NCI-H1048 (cell line): ENCODE measurements around the gene PRKCE.
"Not testable (repeated sequence)": the region's sequence is repeated elsewhere in the genome, so short reads cannot be mapped to it uniquely, and the experiment has no call there.

Source experiments
- DNase-seq: peaks from one replicate; lab custom pipeline; 2025; lab: John Stamatoyannopoulos, UW

Gene PRKCE

GRCh38 chr2:46194856-46195255, 543.4 kb downstream of the PRKCE start:
- DNase-seq = no peak

- DNase-seq = no peak
Observed at GRCh38 chr2:46195819-46196218, 544.3 kb downstream of the PRKCE start.

- DNase-seq = no peak
Observed at GRCh38 chr2:46196871-46197462, 545.5 kb downstream of the PRKCE start.

GRCh38 chr2:46197672-46198071, 546.2 kb downstream of the PRKCE start:
- no peak for DNase-seq

- no peak for DNase-seq
Observed at GRCh38 chr2:46198164-46198883, 546.8 kb downstream of the PRKCE start.

- no peak for DNase-seq
Observed at GRCh38 chr2:46198966-46199365, 547.5 kb downstream of the PRKCE start.

- no peak for DNase-seq
Observed at GRCh38 chr2:46200100-46200690, 548.7 kb downstream of the PRKCE start.

- no peak for DNase-seq
Observed at GRCh38 chr2:46200861-46201605, 549.6 kb downstream of the PRKCE start.

- no peak for DNase-seq
Observed at GRCh38 chr2:46202453-46202852, 551.0 kb downstream of the PRKCE start.

- DNase-seq = no peak
Observed at GRCh38 chr2:46202987-46203386, 551.5 kb downstream of the PRKCE start.

GRCh38 chr2:46203636-46204035, 552.2 kb downstream of the PRKCE start:
- DNase-seq = not testable (repeated sequence)

GRCh38 chr2:46207591-46207990, 556.1 kb downstream of the PRKCE start:
- no peak for DNase-seq

- DNase-seq = no peak
Observed at GRCh38 chr2:46208766-46209165, 557.3 kb downstream of the PRKCE start.

- DNase-seq = no peak
Observed at GRCh38 chr2:46210063-46210462, 558.6 kb downstream of the PRKCE start.

GRCh38 chr2:46211461-46211860, 560.0 kb downstream of the PRKCE start:
- no peak for DNase-seq

- DNase-seq = no peak
Observed at GRCh38 chr2:46213906-46214305, 562.4 kb downstream of the PRKCE start.

- DNase-seq = no peak
Observed at GRCh38 chr2:46216213-46216612, 564.7 kb downstream of the PRKCE start.

- DNase-seq = not testable (repeated sequence)
Observed at GRCh38 chr2:46223514-46223913, 572.0 kb downstream of the PRKCE start.

GRCh38 chr2:46225150-46225625, 573.7 kb downstream of the PRKCE start:
- no peak for DNase-seq

- no peak for DNase-seq
Observed at GRCh38 chr2:46225730-46226129, 574.3 kb downstream of the PRKCE start.

GRCh38 chr2:46226620-46227019, 575.1 kb downstream of the PRKCE start:
- no peak for DNase-seq

GRCh38 chr2:46227022-46227421, 575.5 kb downstream of the PRKCE start:
- DNase-seq = no peak
